NCI-H2227 treated with DMSO at 0.1 percent for 48 hours (cell line): ENCODE data around the gene ARFGEF3.
"Not testable (repeated sequence)": the region's sequence is repeated elsewhere in the genome, so short reads cannot be mapped to it uniquely, and the experiment has no call there.

Experiments used
- DNase-seq: peaks from one replicate; lab custom pipeline; 2025; lab: John Stamatoyannopoulos, UW

The ARFGEF3 gene

GRCh38 chr6:138275976-138276375, 114.2 kb downstream of the ARFGEF3 start:
- no peak for DNase-seq

GRCh38 chr6:138277835-138278234, 116.1 kb downstream of the ARFGEF3 start:
- no peak for DNase-seq

GRCh38 chr6:138278326-138278725, 116.6 kb downstream of the ARFGEF3 start:
- no peak for DNase-seq

GRCh38 chr6:138285800-138286199, 124.1 kb downstream of the ARFGEF3 start:
- no peak for DNase-seq

- no peak for DNase-seq
Measured at GRCh38 chr6:138286698-138287097, 125.0 kb downstream of the ARFGEF3 start.

- DNase-seq: no peak
Measured at GRCh38 chr6:138287144-138287955, 125.6 kb downstream of the ARFGEF3 start.

- DNase-seq: not testable (repeated sequence)
Measured at GRCh38 chr6:138288428-138289085, 126.8 kb downstream of the ARFGEF3 start.

GRCh38 chr6:138289739-138290138, 128.0 kb downstream of the ARFGEF3 start:
- no peak for DNase-seq

GRCh38 chr6:138290423-138290962, 128.8 kb downstream of the ARFGEF3 start:
- no peak for DNase-seq

GRCh38 chr6:138291036-138291848, 129.5 kb downstream of the ARFGEF3 start:
- DNase-seq: no peak

GRCh38 chr6:138291849-138292181, 130.1 kb downstream of the ARFGEF3 start:
- DNase-seq: no peak

GRCh38 chr6:138292482-138292881, 130.7 kb downstream of the ARFGEF3 start:
- no peak for DNase-seq

GRCh38 chr6:138293428-138294395, 132.0 kb downstream of the ARFGEF3 start:
- no peak for DNase-seq

GRCh38 chr6:138296381-138296780, 134.6 kb downstream of the ARFGEF3 start:
- no peak for DNase-seq

- no peak for DNase-seq
Measured at GRCh38 chr6:138296786-138297185, 135.0 kb downstream of the ARFGEF3 start.

- no peak for DNase-seq
Measured at GRCh38 chr6:138297761-138298298, 136.1 kb downstream of the ARFGEF3 start.

- DNase-seq: no peak
Measured at GRCh38 chr6:138300469-138300868, 138.7 kb downstream of the ARFGEF3 start.

GRCh38 chr6:138302554-138302953, 140.8 kb downstream of the ARFGEF3 start:
- no peak for DNase-seq

- no peak for DNase-seq
Measured at GRCh38 chr6:138307352-138307751, 145.6 kb downstream of the ARFGEF3 start.

- DNase-seq: no peak
Measured at GRCh38 chr6:138307816-138308730, 146.3 kb downstream of the ARFGEF3 start.
